Measurements from ENCODE around the gene GNG8. TPM values are rescaled to one million over a fixed set of nuclear protein-coding genes. Genes with fewer than 3 reads are reported as not detected.

Gene GNG8
- total and polyA plus RNA-seq, 3 donors from 2014 or later, result not detected

GRCh38 chr19:46607448-46607841, 28.6 kb downstream of the GNG8 start:
- Histone ChIP-seq H3K4me3 (no peak overlapping the region), H3K27ac (no peak overlapping the region), H3K27me3 (no peaks in the 10 kb centered on the region), H3K9me3 (no peaks in the 10 kb centered on the region), H3K36me3 (ENCODE audit: low read depth, missing control alignments) (no peaks in the 10 kb centered on the region), H3K4me1 (peaks cover 30% of the 10 kb centered on the region)
- no peak for TF ChIP-seq CTCF (IDR thresholded peaks at IDR 0.05)
- TF ChIP-seq POLR2A (IDR thresholded peaks at IDR 0.05), result no peak
- no peak for DNase-seq
- intact Hi-C loops (cut with DNase I; ENCODE audit: low total_unique reads), result no loop called here
- WGBS, 2 donors, result 83 to 92% methylated on average over 10 to 12 of the region's 12 CpGs

GRCh38 chr19:46606681-46607447, 29.1 kb downstream of the GNG8 start:
- intact Hi-C loops (cut with DNase I; ENCODE audit: low total_unique reads), result no loop called here
- H3K36me3 ChIP-seq (ENCODE audit: low read depth, missing control alignments), result no peaks in the 10 kb centered on the region
- H3K27me3 ChIP-seq, result no peaks in the 10 kb centered on the region
- no peaks in the 10 kb centered on the region for H3K9me3 ChIP-seq
- TF ChIP-seq CTCF (IDR thresholded peaks at IDR 0.05) (no peak), POLR2A (IDR thresholded peaks at IDR 0.05) (no peak)
- H3K4me3 ChIP-seq, result no peak overlapping the region
- no peak overlapping the region for H3K27ac ChIP-seq
- no peak for DNase-seq
- 81 to 83% methylated on average over 12 of the region's 12 CpGs for WGBS, 2 donors
- H3K4me1 ChIP-seq, result peaks cover 35% of the 10 kb centered on the region

- Histone ChIP-seq H3K27me3 (no peaks in the 10 kb centered on the region), H3K36me3 (ENCODE audit: low read depth, missing control alignments) (no peaks in the 10 kb centered on the region), H3K9me3 (no peaks in the 10 kb centered on the region), H3K4me3 (no peak overlapping the region), H3K4me1 (peaks cover 35% of the 10 kb centered on the region), H3K27ac (no peak overlapping the region)
- WGBS, 2 donors, result 89 to 90% methylated on average over 10 to 11 of the region's 11 CpGs
- no peak for DNase-seq
- intact Hi-C loops (cut with DNase I; ENCODE audit: low total_unique reads), result no loop called here
- TF ChIP-seq POLR2A (IDR thresholded peaks at IDR 0.05) (no peak), CTCF (IDR thresholded peaks at IDR 0.05) (no peak)
Measured at GRCh38 chr19:46606019-46606418, 30.0 kb downstream of the GNG8 start.

GRCh38 chr19:46605356-46605821, 30.6 kb downstream of the GNG8 start:
- Histone ChIP-seq H3K27me3 (no peaks in the 10 kb centered on the region), H3K27ac (no peak overlapping the region), H3K4me3 (no peak overlapping the region), H3K36me3 (ENCODE audit: low read depth, missing control alignments) (no peaks in the 10 kb centered on the region), H3K4me1 (peaks cover 35% of the 10 kb centered on the region), H3K9me3 (no peaks in the 10 kb centered on the region)
- DNase-seq, result peak; percentile 11
- TF ChIP-seq POLR2A (IDR thresholded peaks at IDR 0.05), result no peak
- TF ChIP-seq CTCF (IDR thresholded peaks at IDR 0.05), result no peak
- 74% methylated on average over 3 to 16 of the region's 16 CpGs for WGBS, 2 donors
- intact Hi-C loops (cut with DNase I; ENCODE audit: low total_unique reads), result no loop called here

Measured in testis (tissue), 3 donors.